Measurements from ENCODE around the gene SALL1.

The SALL1 gene

DNA sequence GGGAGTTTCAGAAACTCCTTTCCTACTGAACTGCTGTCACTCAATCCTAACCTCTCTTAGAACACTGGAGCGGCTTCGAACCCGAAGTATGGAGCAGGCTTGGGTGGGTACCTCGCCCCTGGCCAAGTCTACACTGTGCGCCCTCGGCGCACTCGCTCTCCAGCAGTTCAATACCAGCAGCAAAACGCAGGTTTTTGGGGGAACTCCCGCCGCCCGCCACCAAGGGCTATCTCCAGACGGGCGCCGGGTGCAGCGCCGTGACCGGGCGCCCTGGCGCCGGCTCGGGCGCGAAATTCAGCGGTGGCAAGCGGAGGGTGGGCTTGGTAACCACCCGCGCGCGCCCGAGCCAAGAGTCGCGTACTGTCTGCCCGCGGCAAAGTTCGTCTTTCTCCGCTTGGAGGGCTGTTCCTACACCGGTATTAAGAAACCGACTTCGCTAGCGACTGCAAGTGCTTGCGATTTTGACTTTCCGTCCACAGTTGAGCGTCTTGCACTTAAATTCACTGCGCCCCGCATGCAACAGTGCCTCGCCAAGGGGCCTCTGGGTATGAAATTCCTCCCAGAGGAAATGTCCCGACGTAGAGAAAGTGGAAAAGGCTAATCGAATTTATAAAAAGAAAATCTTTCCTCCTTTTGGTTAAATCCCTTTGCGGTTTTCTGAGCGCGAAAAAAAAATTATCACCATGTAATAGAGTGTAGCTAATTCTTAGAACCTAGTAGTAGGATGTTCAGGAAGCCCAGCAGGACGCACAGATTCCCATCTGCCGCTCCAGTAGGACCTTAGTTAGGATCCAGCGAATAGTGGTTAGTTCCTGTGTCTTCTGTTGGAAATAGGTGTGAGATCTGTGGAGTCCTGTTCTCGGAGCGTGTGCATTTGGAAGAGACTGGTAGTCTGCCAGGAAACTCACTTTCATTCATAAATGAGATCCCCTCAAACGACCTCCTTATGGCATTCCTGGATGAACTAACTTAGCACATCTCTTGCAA is 5.0 kb upstream of the SALL1 start:
- no peak for DNase-seq

GRCh38 chr16:51155199-51155607 is 4.1 kb upstream of the SALL1 start:
- no peak for DNase-seq

- DNase-seq = no peak
Measured at GRCh38 chr16:51154271-51155171, 3.5 kb upstream of the SALL1 start.

DNA sequence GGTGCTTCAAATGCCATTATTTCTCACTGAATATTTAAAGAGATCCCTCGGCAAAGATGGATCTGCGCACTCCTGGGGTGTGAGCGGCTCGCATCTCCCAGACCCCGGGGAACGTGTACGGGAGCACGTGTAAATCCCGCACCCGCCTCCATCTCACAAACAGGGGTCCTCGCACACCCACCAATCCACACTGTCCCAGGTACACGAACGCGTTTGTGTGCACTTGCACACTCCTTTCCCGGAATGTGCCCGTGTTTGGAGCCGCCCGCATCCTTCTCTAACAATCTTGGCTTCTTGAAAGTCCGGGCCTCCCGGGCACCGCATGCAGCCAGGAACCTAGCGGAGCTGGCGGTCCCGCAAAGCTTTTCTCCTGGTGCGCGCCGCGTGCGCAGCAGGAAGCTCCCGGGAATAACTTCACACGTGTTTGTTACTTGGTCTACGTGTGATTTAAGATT is 2.5 kb upstream of the SALL1 start:
- DNase-seq = no peak

DNA sequence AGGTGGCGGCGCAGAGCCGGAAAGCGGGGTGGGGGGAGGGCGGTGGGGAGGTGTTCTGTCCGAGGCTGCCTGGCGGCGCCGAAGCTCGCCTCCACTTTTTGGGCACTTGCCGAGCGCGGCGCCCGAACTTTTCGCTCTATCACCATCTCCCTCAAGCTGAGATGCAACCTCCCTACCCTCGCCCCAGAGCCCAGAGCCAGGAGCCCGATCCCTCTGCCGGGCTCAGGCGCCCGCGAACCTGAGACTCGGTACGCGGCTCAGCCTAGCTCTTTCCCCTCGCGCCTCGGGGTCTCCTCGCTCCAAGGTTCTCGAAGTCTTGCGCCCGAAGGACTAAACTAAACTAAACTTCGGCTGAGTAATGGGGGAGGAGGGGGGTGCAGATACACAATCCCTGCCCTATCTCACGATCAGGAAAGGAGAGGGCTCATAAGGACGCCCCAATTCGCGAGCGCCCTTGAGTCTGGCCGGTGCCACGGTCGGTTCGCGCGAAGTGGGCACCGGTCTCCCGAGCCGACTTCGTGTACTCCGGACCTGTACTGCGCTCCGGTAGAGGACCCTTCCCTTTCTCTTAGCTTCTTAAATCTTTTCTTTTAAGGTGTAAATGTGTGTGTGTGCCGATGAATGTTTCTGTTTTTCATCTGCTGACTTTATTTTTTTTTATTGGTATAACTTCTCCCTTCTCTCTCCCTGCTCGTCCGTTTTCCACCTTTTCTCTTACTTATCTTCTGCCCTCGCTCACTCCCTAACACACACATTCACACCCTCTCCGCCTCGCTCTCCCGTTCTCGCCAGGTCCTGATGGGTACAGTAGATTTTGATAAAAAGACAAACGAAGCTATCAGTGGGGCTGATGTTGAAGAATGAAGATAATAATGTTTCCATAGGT is 1.9 kb upstream of the SALL1 start:
- no peak for DNase-seq

- DNase-seq = no peak
Measured at GRCh38 chr16:51151961-51152663, 1.0 kb upstream of the SALL1 start.

DNA sequence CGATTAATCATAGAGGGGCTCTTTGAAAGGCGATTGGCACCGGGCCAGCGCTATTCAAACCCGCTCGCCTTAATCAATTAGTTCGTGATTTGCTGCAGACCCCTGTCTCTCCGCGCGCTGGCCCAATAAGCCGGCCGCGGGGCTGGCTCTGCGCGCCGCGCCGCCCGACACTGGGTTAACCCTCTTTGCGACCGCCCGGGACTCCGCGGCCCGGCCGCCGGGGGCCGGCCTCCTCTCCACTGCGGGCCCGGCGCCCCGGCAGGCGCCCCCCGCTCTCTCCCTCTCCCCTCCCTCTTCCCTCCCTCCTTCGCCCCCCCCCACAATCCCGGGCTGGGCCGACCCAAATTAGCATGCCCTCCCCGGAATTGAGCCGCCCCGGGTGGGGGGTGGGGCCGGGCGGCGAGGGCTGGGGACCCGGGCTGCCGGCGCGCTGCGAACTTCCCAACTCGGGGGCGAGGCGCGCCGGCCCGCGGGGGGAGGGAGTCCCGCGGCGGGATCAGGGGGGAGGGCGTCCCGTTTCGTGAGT is 428 bp upstream of the SALL1 start:
- DNase-seq = no peak

DNA sequence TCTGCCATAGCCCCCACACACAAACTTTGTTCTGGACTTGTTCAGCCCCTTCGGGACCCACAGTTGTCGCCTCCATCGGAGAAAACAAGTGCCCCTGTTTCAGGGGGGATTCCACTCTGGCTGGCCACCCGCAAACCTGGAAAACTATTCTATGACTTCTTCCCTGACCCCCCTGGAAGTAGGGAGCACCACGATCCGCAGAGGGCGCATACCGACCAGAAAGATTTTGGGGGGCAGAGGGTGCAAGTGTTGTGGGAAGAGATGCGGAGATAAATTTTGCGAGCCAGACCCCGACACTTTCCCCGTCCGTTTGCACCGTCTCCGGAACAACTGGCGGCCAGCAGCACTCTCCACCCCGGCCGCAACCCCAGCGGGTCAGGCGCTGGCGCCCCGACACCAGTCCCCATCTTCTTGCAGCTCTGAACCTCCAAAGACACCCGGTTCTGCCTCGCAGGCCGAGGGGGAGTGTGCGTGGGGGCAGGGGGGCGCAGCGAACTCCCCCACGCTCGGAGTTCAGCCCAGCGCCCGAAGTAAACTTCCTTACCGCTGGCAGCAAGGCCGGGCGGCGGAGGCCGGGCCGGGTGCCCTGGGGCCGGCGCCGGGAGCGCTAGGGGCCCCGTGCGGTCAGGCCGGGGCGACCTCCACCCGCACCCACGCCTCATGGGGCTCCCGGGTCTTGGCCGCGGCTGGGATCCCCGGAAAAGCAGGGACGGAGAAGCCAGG is 744 bp downstream of the SALL1 start:
- DNase-seq = no peak

- DNase-seq = no peak
Measured at GRCh38 chr16:51149721-51150164, 1.3 kb downstream of the SALL1 start.

DNA sequence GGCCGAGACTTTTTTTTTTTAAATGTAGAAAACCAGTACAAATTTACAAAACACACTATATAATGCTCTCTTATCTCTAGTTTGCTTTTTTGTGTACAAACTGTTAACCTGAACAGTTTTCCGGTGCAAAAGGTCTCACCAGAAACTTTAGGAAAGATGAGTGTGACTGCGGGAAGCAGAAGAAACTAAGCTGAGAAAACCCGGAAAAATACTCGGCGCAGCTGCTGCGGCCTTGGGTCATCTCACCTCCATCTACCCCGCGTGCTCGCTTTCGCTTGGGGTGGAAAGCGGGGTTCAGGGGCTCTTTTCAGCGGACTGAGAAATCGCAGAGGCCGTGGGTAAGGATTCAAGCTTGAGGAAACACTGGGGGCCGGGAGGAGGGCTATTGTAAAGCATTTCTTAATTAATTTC is 1.8 kb downstream of the SALL1 start:
- DNase-seq = no peak

- no peak for DNase-seq
Measured at GRCh38 chr16:51148678-51149228, 2.3 kb downstream of the SALL1 start.

- no peak for DNase-seq
Measured at GRCh38 chr16:51147776-51148677, 3.0 kb downstream of the SALL1 start.

GRCh38 chr16:51146256-51146924 is 4.7 kb downstream of the SALL1 start:
- no peak for DNase-seq

DNA sequence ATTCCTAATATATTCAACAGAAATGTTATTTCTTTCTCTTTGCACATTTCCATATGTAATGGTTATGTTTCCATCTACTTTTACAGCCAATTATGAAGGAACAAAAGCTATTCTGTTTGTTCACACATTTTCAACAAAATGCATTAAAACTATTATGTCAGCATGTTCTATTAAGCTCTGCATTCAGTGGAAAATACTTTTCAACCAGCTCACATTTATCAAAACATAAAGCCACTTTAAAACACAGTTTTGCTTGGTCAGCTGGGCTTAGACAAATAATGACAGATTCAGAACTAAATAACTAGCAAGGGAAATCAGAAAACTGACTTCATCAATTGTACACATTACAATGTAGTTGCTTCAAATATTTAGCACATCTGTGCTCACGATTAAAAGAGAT is 6.9 kb downstream of the SALL1 start:
- no peak for DNase-seq

DNA sequence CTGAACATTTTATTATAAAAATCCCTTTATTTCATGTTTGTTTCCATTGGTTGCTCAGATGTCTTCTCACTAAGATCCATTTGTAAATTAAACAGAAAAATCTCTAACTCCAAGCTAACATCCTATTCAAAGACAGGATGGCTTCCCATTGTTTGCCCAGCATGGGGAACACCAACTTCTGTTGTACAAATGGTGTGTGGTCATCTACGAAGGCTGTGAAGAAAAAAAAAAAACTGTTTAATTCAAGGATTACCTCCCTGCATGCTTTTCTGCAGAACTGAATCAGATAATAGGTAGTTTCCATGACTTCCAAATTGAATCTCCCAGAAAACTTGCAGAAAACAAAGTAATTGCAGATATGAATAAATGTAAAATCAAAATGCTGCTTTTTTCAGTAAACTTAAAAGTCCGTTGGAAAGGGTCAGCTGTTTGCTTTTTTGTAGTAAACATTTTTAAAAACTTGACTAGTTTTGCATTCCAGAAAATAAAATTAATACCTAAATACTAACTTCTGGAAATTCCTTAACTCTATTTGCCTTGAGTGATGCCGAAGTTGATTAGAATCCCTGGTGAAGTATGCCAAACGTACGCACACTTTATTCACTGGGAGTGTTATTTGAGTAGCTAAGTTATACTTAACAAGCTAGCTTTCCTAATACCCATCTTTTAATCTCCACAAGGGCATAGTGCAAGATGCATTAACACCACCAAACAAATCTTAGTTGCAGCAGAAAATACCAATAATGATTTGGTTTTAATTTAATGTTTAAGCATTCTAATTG is 7.7 kb downstream of the SALL1 start:
- DNase-seq = no peak

- DNase-seq = no peak
Measured at GRCh38 chr16:51141541-51141940, 9.5 kb downstream of the SALL1 start.

GRCh38 chr16:51141106-51141505 is 10.0 kb downstream of the SALL1 start:
- DNase-seq = no peak

- no peak for DNase-seq
Measured at GRCh38 chr16:51140112-51140511, 11.0 kb downstream of the SALL1 start.
